Stimulated activated CD4-positive, alpha-beta T cell treated with anti-CD3 and anti-CD28 coated beads, TNF-alpha, amount 100 ng/mL, for 48 hours (primary cell): ENCODE results near the gene PRKCQ.
"Not testable (repeated sequence)": the region's sequence is repeated elsewhere in the genome, so short reads cannot be mapped to it uniquely, and the experiment has no call there.

ENCODE experiments used
- DNase-seq, 3 donors: peaks; one replicate each; pipeline ENCODE4 v3.0.0-alpha.2; 2020; ENCODE audit warnings: low read depth in 3 of 3

The PRKCQ gene

DNA sequence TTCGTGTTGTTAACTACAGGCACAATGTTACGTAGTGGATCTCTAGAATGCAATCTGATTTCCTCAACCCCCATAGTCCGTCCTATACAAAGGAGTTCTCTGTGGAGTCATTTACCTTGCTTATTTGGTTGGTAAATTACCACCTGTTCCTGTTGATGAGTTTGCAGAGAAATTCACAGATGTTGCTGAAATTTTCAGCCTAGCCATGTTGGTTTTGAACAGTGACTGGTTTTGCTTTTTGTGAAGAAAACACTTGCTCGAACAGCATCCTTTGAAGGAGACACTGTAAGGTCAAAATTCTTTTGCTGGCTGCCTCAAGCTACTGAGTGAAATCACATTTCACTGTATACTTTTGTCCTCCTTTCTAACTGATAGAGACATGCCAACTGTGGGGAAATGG, 15.4 kb upstream of the PRKCQ start:
- no peak for DNase-seq

- DNase-seq, result no peak
Measured at GRCh38 chr10:6593241-6593671, 13.2 kb upstream of the PRKCQ start.

- DNase-seq, result no peak
Measured at GRCh38 chr10:6592080-6592479, 12.0 kb upstream of the PRKCQ start.

DNA sequence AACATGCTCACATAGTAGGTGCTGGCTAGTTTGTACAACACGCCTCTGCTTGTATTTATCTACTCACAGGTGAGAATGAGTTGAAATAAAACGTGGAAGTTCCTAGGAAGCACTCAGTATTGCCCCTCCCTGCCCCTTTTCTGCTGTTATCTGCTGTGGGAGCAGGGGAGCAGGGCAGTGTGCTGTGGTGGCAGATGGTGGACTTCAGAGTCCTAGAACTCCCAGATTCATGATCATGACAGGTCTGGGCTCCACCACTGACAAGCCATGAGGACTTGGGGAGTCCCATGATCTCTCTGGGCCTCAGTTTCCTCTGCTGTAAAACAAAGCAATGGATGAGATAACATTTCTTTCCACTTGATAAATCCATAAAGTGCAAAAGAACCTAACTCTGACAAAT, 11.6 kb upstream of the PRKCQ start:
- no peak for DNase-seq

GRCh38 chr10:6590100-6590499, 10.0 kb upstream of the PRKCQ start:
- no peak for DNase-seq

GRCh38 chr10:6589287-6590094, 9.4 kb upstream of the PRKCQ start:
- no peak for DNase-seq

DNA sequence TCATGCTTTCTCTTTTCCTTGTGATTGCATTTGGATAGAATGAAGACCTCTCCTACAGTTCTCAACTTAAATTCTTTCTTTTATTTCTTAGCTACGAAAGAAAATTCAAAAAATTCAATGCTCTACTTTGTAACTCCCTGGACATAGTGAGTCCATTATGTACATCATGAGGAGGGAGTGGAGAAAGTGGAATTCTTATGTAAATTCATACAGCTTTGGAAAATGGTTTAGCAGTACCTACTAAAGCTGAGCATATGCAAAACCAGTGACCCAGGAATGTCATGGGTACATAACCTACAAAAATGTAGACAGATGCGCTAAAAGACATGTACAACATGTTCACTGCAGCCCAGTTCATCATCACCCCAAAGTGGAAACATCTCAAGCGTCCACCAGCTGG, 8.8 kb upstream of the PRKCQ start:
- DNase-seq, result no peak

- DNase-seq, result no peak
Measured at GRCh38 chr10:6588082-6588481, 8.0 kb upstream of the PRKCQ start.

- DNase-seq, result no peak
Measured at GRCh38 chr10:6586501-6586900, 6.4 kb upstream of the PRKCQ start.

DNA sequence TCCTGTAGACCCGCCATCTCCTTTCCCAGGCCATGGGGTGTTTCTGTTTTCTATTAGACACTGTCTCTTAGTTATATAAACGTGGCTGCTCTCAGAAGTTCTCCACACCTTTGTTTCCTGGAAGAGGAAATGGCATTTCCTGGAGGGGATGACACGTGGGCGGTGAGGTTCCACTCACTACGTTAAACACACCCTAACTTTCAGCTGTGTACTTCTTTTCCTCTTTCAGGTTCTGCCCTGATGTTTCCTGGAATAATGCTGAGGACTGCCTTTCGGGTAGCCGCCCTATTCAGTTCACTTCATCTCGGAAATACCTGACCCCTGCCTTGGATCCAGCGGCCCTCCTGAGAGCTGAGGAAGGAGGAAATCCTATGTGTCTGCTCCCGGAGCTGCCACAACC, 3.4 kb upstream of the PRKCQ start:
- DNase-seq, result peak in 2 of 3 donors; percentile 66

DNA sequence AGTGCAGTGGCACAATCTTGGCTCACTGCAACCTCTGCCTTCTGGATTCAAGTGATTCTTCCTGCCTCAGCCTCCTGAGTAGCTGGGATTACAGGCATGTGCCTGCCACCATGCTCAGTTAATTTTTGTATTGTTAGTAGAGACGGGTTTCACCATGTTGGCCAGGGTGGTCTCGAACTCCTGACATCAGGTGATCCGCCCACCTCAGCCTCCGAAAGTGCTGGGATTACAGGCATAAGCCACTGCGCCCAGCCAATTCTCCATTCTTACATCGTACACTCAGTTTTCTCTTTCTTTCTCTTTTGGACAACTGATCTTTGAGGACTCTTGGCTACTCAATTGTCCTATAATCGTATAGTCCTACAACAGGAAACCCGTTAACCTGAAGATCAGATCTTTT, 2.8 kb upstream of the PRKCQ start:
- not testable (repeated sequence) for DNase-seq

- no peak for DNase-seq
Measured at GRCh38 chr10:6582298-6582697, 2.2 kb upstream of the PRKCQ start.

- no peak for DNase-seq
Measured at GRCh38 chr10:6581778-6582228, 1.7 kb upstream of the PRKCQ start.

DNA sequence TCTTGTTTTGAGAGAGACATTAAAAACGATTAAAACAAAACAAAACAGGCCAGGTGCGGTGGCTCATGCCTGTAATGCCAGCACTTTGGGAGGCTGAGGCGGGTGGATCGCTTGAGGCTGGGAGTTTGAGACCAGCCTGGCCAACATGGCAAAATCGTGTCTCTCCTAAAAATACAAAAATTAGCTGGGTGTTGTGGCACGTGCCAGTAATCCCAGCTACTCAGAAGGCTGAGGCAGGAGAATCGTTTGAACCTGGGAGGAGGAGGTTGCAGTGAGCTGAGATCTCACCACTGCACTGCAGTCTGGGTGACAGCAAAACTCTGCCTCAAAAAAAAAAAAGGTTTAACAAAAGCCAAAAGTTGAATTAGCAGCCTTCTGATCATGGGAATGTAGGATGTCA, 1.1 kb upstream of the PRKCQ start:
- not testable (repeated sequence) for DNase-seq

DNA sequence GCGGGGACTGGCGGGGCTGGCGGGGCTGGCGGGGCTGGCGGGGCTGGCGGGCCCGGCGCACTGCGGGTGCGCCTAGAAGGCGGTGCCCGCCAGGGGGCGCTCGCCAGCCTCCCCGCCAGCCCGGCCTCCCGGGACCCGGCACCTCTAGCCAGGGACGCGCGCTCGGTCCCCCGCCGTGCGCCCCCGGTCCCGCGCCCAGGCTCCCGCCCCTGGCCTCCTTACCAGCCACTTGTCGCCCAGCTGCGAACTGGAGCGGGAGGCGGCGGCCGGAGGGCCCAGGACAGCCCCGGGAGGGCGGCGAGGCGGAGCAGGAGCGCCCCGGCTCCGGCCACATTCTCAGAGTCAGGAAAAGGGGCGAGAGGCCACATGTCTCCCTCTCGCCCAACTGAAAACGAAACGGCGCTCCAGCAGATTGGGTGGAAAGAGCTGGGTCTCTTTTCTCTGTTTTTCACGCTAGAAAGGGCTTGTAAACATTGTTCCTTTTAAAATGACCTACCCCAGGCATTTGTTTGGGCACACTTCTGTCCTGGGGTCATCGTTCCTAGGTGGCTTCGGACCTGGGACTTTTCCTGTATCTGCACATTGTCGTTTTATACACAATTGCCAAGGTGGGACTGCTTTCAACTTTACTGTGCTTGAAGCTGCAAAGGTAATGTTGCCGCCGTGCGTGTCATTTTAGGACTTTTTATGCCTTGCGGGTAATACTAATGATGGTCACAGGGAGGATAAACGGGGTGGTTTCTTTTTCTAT, 378 bp upstream of the PRKCQ start:
- peak; percentile 75 to 80 (median 80) for DNase-seq

DNA sequence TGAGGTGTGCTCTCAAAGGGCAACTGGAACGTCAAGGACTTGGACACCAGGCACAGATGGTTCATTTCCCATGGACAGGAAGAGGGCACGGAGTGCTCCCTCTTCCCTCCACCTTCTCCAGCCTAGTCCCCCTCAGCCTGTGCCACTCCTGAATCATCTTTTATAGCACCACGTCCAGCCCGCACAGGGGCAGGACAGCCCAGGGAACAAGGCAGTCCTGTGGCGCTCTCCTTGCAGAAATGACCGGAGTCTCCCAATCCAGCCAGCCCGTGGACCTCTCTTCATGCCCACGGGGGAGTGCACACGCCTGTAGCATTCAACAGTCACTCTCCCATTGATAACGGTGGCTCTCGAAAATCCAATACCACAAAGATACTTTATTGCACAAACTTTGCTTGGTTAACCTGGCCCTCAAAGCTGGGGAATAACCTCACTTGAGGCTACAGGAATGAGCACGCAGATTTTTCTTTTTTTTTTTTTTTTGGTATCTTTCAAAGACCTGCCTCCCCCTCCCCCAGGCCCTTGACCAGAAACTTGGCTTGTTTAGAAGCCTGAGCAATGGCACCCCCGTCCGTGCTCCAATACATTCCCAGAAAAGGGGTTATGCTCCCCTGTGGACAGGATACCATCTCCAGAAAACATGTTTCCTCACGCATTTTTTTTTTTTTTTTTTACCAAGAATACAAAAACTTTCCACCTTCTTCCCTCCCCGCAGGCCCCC, 733 bp downstream of the PRKCQ start:
- no peak for DNase-seq

GRCh38 chr10:6578795-6579182, 1.3 kb downstream of the PRKCQ start:
- no peak for DNase-seq

- DNase-seq, result no peak
Measured at GRCh38 chr10:6578251-6578771, 1.8 kb downstream of the PRKCQ start.

DNA sequence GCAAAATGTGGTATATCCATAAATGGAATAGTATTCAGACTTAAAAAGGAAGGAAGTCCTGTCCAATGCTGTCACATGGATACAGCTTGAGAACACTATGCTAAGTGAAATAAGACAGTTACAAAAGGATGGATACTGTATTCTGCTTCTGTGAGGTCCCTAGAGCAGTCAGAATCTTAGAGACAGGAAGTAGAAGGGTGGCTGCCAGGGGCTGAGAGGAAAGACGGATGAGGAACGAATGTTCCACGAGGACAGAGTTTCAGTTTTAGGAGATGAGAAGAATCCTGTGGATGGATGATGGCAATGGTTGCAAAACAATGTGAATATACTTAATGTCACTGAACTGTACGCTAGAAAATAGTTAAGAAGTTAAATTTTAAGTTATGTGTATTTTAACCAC, 3.8 kb downstream of the PRKCQ start:
- no peak for DNase-seq

GRCh38 chr10:6574664-6575176, 5.4 kb downstream of the PRKCQ start:
- DNase-seq, result no peak

GRCh38 chr10:6570893-6571292, 9.2 kb downstream of the PRKCQ start:
- no peak for DNase-seq

GRCh38 chr10:6569259-6569658, 10.8 kb downstream of the PRKCQ start:
- no peak for DNase-seq
